Right lobe of liver (tissue), 6 donors: ENCODE results near the gene DIS3L2. TPM values are rescaled to one million over a fixed set of nuclear protein-coding genes. Genes with fewer than 3 reads are reported as not detected.

Experiments used
- ATAC-seq, 4 donors: fragments of 200-7000 bp; cut with Tn5 transposase; one replicate each; pipeline ENCODE4 v1.9.1; 2020; ENCODE audit warnings: mild to moderate bottlenecking in 4 of 4, moderate library complexity in 4 of 4
- DNase-seq, 3 donors: peaks; one replicate each; pipeline ENCODE4 v3.0.0-alpha.2; 2020
- H3K27ac ChIP-seq, 3 donors: fragments of 200-600 bp; one replicate each; pipeline ENCODE4 v1.8.0; 2022
- H3K27me3 ChIP-seq, 2 donors: fragments of 200-600 bp; one replicate each; pipeline ENCODE4 v1.8.0; 2022
- H3K36me3 ChIP-seq, 4 donors: fragments of 200-600 bp; sonication (generic) in 1 of 4; one replicate each; pipeline versions ENCODE4 v1.5.1 to v1.8.0; 2017 to 2022; ENCODE audit warnings: control low read depth in 1 of 4
- H3K4me1 ChIP-seq, 4 donors: fragments of 200-600 bp; sonication (generic) in 1 of 4; one replicate each; pipeline versions ENCODE4 v1.5.1 to v1.8.0; 2017 to 2022; ENCODE audit warnings: control low read depth in 1 of 4
- H3K4me3 ChIP-seq, 3 donors: fragments of 200-600 bp; one replicate each; pipeline ENCODE4 v1.8.0; 2022
- H3K9me3 ChIP-seq, 4 donors: fragments of 200-600 bp; sonication (generic) in 1 of 4; one replicate each; pipeline versions ENCODE4 v1.5.1 to v1.8.0; 2017 to 2022; ENCODE audit warnings: control low read depth in 1 of 4
- POLR2A ChIP-seq: fragments of 450-650 bp; IDR thresholded peaks from one replicate; pipeline ENCODE4 v1.6.1; 2017; ENCODE audit warnings: antibody characterized with exemption, mild to moderate bottlenecking
- WGBS: methylation state at CpG from one replicate; pipeline ENCODE4 v1.1.6; 2018; ENCODE audit warnings: low coverage, low lambda C conversion rate; ENCODE audit not compliant: insufficient coverage; ENCODE audit errors: missing lambda C conversion rate; 5-methylcytosine and 5-hydroxymethylcytosine counted together
- intact Hi-C, 2 donors: fragments of 100-400 bp; cut with DNase I; formaldehyde crosslinking; loops; one replicate each; pipeline versions ENCODE4 v1.11.2 to v1.14.1; 2022
- total RNA-seq, 6 experiments: library from RNA; depleted of rRNA in 2 of 6; stranded (reverse); fragments of >200 nt in 2 of 6; fragmentation: NEBNext Ultra II Directional in 3 of 6; extraction: Animal tissue kit (Norgen Biotek cat#: 25700) in 3 of 6; gene quantifications; one replicate each; pipeline versions ENCODE4 v1.1.0 to v1.2.4, GENCODE V29; 2016 to 2023
- TF ChIP-seq, protein P1 (sequence below), 4 donors: fragments of 200-600 bp in 3 of 4; fragments of 450-650 bp in 1 of 4; IDR thresholded peaks; one replicate each; pipeline versions ENCODE4 v1.5.1 to v1.8.0; 2016 to 2022; ENCODE audit warnings: antibody characterized with exemption in 4 of 4, mild to moderate bottlenecking in 2 of 4
- donor health status: DM: no; HTN: yes; CAD: no.
- donor health status: DM: no; HTN: no; CAD: no.
- donor health status: DM: no; HTN: no; CAD: no.
- donor health status: DM: no; HTN: yes; CAD: no.
- donor health status: DM: no; HTN: yes; CAD: no.

DIS3L2 gene
- total RNA-seq, 6 experiments from 2014 or later: 8.1 to 22.3 (median 16.7) TPM

DNA sequence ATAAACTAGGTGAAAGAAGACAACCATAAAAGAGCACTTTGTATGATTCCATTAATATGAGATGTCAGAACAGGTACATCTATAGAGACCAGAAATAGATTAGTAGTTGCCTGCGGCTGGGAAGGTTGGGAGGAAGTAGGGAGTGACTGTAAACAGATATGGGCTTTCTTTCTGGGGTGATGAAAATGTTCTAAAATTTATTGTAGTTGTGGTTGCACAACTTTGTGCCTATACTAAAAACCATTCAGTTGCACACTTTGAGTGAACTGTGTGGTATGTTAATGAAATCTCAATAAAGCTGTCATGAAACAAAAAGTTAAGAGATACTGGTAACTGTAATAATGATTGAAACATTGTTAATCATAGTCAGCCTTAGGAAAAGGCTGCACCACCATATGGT lies 264.4 kb downstream of the DIS3L2 start:
- no peak for ATAC-seq
- WGBS: 82% methylated on average over 1 of the region's 1 CpG
- no peak for DNase-seq
- no peak for TF ChIP-seq POLR2A
- TF ChIP-seq, protein P1, sequence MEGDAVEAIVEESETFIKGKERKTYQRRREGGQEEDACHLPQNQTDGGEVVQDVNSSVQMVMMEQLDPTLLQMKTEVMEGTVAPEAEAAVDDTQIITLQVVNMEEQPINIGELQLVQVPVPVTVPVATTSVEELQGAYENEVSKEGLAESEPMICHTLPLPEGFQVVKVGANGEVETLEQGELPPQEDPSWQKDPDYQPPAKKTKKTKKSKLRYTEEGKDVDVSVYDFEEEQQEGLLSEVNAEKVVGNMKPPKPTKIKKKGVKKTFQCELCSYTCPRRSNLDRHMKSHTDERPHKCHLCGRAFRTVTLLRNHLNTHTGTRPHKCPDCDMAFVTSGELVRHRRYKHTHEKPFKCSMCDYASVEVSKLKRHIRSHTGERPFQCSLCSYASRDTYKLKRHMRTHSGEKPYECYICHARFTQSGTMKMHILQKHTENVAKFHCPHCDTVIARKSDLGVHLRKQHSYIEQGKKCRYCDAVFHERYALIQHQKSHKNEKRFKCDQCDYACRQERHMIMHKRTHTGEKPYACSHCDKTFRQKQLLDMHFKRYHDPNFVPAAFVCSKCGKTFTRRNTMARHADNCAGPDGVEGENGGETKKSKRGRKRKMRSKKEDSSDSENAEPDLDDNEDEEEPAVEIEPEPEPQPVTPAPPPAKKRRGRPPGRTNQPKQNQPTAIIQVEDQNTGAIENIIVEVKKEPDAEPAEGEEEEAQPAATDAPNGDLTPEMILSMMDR (IDR thresholded peaks at IDR 0.05): no peak
- H3K36me3 ChIP-seq: no peaks in the 10 kb centered on the region
- no peaks in the 10 kb centered on the region for H3K27me3 ChIP-seq
- no peaks in the 10 kb centered on the region for H3K4me1 ChIP-seq
- no peaks in the 10 kb centered on the region for H3K9me3 ChIP-seq
- intact Hi-C loops: no loop called here
- H3K27ac ChIP-seq: no peak overlapping the region
- H3K4me3 ChIP-seq: no peak overlapping the region

DNA sequence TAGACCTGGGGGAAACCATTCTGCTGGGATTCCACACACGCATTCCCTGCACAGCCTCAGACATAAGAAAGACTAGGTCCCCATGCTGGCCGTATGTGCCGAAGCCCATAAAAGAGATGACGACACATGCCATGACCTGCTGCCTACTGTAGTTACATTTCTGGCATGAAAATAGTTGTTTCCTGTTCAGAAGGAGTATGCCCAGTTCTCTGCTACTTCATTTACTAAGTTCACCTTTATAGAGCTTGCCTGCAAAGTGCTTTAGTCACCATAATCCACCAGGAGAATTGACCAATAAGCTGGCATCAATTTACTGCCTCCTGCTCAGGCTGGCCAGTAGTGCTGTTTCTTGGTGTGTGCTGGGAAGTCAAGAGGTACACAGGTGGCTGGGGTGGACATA lies 266.8 kb downstream of the DIS3L2 start:
- Histone ChIP-seq H3K36me3 (no peaks in the 10 kb centered on the region), H3K27me3 (no peaks in the 10 kb centered on the region), H3K4me1 (no peaks in the 10 kb centered on the region), H3K9me3 (no peaks in the 10 kb centered on the region), H3K4me3 (no peak overlapping the region), H3K27ac (no peak overlapping the region)
- intact Hi-C loops: no loop called here
- no peak for DNase-seq
- 91% methylated on average over 4 of the region's 4 CpGs for WGBS
- TF ChIP-seq, protein P1 (IDR thresholded peaks at IDR 0.05): no peak
- no peak for TF ChIP-seq POLR2A
- ATAC-seq: no peak

DNA sequence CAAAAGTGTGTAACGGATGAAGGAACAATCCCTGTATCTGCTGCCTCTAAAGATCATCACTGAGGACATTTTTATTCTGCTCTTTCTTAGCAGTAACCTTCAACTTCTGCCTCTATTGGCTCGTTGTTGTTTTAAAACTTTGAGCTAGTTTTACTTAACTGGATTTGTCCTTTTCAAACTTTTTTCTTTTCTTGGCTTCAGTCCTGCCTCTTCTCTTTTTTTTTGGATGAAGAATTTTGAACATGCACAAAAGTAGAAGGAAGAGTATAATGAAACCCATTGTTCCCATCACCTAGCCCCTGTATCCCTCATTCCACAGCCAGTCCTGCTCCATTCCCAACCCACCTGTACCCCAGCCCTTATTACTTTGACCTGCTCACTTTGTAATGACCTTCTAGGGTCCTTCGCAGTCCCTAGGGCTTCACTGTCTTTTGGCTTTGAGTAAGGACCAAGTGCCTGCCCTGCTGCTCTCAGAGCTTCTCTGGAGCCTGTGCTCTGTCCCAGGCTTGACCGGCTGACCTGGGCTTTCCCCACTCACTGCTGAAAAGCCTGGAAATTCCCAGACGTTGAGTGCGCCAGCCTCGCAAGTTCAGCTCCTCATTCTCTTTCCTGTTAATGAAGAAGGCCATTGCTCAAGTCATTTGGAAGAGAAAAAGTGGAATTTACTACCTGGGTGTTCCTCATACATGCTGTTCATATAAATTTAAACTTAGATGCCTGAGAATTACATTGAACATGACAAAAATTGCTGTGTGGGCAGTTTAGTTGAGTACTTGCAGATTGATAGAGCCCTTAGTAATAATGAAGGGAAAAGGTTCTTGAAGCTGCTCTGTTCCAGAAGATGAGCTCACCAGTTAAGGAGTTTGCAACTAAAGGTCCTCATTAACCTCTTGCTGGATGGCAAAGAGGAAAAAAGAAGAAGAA lies 267.7 kb downstream of the DIS3L2 start:
- peak in 3 of 4 donors; percentile 29 to 76 (median 35) for ATAC-seq
- 66% methylated on average over 7 of the region's 7 CpGs for WGBS
- intact Hi-C loops: no loop called here

DNA sequence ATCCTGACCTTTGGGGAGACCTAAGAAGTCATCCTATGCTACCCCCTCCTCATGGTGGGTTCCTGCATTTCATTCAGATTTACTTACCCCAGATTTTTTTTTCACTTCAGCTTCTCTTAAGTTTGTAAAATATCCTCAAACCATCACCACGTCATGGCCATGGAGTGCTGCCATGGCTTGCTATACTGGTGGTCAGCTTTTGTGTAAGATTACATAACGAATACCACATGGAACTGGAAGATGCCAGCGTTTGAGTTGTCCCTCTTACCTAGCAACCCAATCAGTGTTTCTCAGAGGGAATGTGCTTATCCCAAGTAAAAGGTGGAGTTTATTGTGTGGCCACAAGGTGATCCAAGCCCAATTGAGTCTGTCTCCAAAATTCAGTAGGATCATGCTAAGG lies 268.4 kb downstream of the DIS3L2 start:
- 90% methylated on average over 3 of the region's 3 CpGs for WGBS
- H3K4me3 ChIP-seq: no peak overlapping the region
- H3K36me3 ChIP-seq: no peaks in the 10 kb centered on the region
- H3K9me3 ChIP-seq: no peaks in the 10 kb centered on the region
- H3K27me3 ChIP-seq: no peaks in the 10 kb centered on the region
- H3K27ac ChIP-seq: no peak overlapping the region
- intact Hi-C loops: no loop called here
- no peaks in the 10 kb centered on the region for H3K4me1 ChIP-seq
- DNase-seq (no peak), ATAC-seq (no peak)
- TF ChIP-seq, protein P1 (IDR thresholded peaks at IDR 0.05): no peak
- TF ChIP-seq POLR2A: no peak

More for the DNA sequence above, 267.7 kb downstream of the DIS3L2 start:
- Histone ChIP-seq H3K4me1 (no peaks in the 10 kb centered on the region), H3K27me3 (no peaks in the 10 kb centered on the region), H3K4me3 (no peak overlapping the region), H3K27ac (no peak overlapping the region), H3K9me3 (no peaks in the 10 kb centered on the region), H3K36me3 (no peaks in the 10 kb centered on the region)
- TF ChIP-seq, protein P1 (IDR thresholded peaks at IDR 0.05): no peak
- no peak for TF ChIP-seq POLR2A
- DNase-seq: peak in 1 of 3 donors; percentile 29
